HepG2 (cell line): Measurements from ENCODE around the gene GRAMD1A. TPM values are rescaled to one million over a fixed set of nuclear protein-coding genes. Genes with fewer than 3 reads are reported as not detected.
A peak's percentile ranks its signal among the peaks of the same experiment; 100 is the strongest.

Experiments
- DNMT3B ChIP-seq: conservative IDR thresholded peaks from 2 replicates; pipeline ENCODE4 v1.6.1; 2016; ENCODE audit warnings: missing biosample characterization, control low read depth
- HNF4A ChIP-seq: sonication (generic); formaldehyde crosslinking; IDR thresholded peaks from 2 replicates; pipeline ENCODE4 v1.4.0; 2020; ENCODE audit warnings: missing genetic modification reagents
- ISL2 ChIP-seq: sonication (generic); formaldehyde crosslinking; IDR thresholded peaks from 2 replicates; pipeline ENCODE4 v1.5.0; 2020; ENCODE audit warnings: missing genetic modification reagents
- MAZ ChIP-seq, 2 experiments: sonication (generic) in 1 of 2; formaldehyde crosslinking in 1 of 2; IDR thresholded peaks; 2 replicates each; pipeline versions ENCODE4 v1.5.0 to v1.6.1; 2012 to 2020; ENCODE audit warnings: low read depth in 2 of 2, mild to moderate bottlenecking in 2 of 2, borderline replicate concordance in 1 of 2, improper control_type of control experiment in 1 of 2, low read length in 1 of 2, missing genetic modification reagents in 1 of 2, moderate library complexity in 1 of 2
- NFKBIZ ChIP-seq: IDR thresholded peaks from 2 replicates; pipeline ENCODE4 v1.6.1; 2018; ENCODE audit warnings: missing genetic modification reagents, missing compliant biosample characterization
- PITX1 ChIP-seq: sonication (generic); formaldehyde crosslinking; IDR thresholded peaks from 2 replicates; pipeline ENCODE4 v1.5.1; 2020; ENCODE audit warnings: mild to moderate bottlenecking, missing genetic modification reagents
- SRY ChIP-seq: sonication (generic); formaldehyde crosslinking; IDR thresholded peaks from 2 replicates; pipeline ENCODE4 v1.8.0; 2022; ENCODE audit warnings: mild to moderate bottlenecking, missing genetic modification reagents
- ZNF20 ChIP-seq: sonication (generic); formaldehyde crosslinking; IDR thresholded peaks from 2 replicates; pipeline ENCODE4 v1.4.0; 2020; ENCODE audit warnings: mild to moderate bottlenecking, moderate library complexity, missing genetic modification reagents
- ZNF317 ChIP-seq: sonication (generic); formaldehyde crosslinking; IDR thresholded peaks from 2 replicates; pipeline ENCODE4 v1.5.0; 2020; ENCODE audit warnings: mild to moderate bottlenecking, missing genetic modification reagents
- ZNF607 ChIP-seq: sonication (generic); formaldehyde crosslinking; IDR thresholded peaks from 2 replicates; pipeline ENCODE4 v1.5.1; 2020; ENCODE audit warnings: missing genetic modification reagents, mild to moderate bottlenecking, borderline replicate concordance
- ZNF616 ChIP-seq: sonication (generic); formaldehyde crosslinking; IDR thresholded peaks from 2 replicates; pipeline ENCODE4 v1.5.0; 2020; ENCODE audit warnings: low read depth, mild to moderate bottlenecking, missing genetic modification reagents
- ZNF83 ChIP-seq: sonication (generic); formaldehyde crosslinking; IDR thresholded peaks from 2 replicates; pipeline ENCODE4 v1.4.0; 2020; ENCODE audit warnings: missing genetic modification reagents, mild to moderate bottlenecking, borderline replicate concordance
- polyA plus RNA-seq, 8 experiments: library from polyadenylated mRNA; depleted of rRNA in 3 of 8; stranded (reverse) in 7 of 8; unstranded in 1 of 8; fragments of >200 nt; fragmentation: Illumina TruSeq in 4 of 8; extraction: Trizol in 4 of 8; gene quantifications; 2 replicates each; pipeline versions ENCODE4 v1.2.1 to v1.2.3, GENCODE V29; 2011 to 2016; ENCODE audit warnings: low read depth in 4 of 8, missing spikeins in 1 of 8, mixed read lengths in 1 of 8; ENCODE audit not compliant: insufficient read depth in 1 of 8
- total RNA-seq, 5 experiments: library from RNA; depleted of rRNA; stranded (reverse); fragments of >200 nt; fragmentation: Illumina TruSeq; extraction: Trizol; gene quantifications; 2 replicates each; pipeline ENCODE4 v1.2.3, GENCODE V29; 2016; ENCODE audit warnings: low read depth in 1 of 5
- TF ChIP-seq, protein P1 (sequence below): fragments of 450-650 bp; IDR thresholded peaks from 2 replicates; pipeline ENCODE4 v1.6.1; 2017; ENCODE audit warnings: mild to moderate bottlenecking
- TF ChIP-seq, protein P2 (sequence below): IDR thresholded peaks from 2 replicates; pipeline ENCODE4 v1.6.1; 2016
- TF ChIP-seq, protein P3 (sequence below): sonication (generic); formaldehyde crosslinking; IDR thresholded peaks from 2 replicates; pipeline ENCODE4 v1.4.0; 2020; ENCODE audit warnings: mild to moderate bottlenecking, missing genetic modification reagents
- TF ChIP-seq, protein P4 (sequence below): sonication (generic); formaldehyde crosslinking; IDR thresholded peaks from 2 replicates; pipeline ENCODE4 v1.4.0; 2020; ENCODE audit warnings: missing genetic modification reagents, borderline replicate concordance
- TF ChIP-seq, protein P5 (sequence below): sonication (generic); formaldehyde crosslinking; IDR thresholded peaks from 2 replicates; pipeline ENCODE4 v1.4.0; 2020; ENCODE audit warnings: missing genetic modification reagents

GRAMD1A gene
- total and polyA plus RNA-seq, 2 of the 13 experiments (the other 11 are each of a cell fraction or from before 2014, with no cell fraction given), result 14.7 to 181 TPM

DNA sequence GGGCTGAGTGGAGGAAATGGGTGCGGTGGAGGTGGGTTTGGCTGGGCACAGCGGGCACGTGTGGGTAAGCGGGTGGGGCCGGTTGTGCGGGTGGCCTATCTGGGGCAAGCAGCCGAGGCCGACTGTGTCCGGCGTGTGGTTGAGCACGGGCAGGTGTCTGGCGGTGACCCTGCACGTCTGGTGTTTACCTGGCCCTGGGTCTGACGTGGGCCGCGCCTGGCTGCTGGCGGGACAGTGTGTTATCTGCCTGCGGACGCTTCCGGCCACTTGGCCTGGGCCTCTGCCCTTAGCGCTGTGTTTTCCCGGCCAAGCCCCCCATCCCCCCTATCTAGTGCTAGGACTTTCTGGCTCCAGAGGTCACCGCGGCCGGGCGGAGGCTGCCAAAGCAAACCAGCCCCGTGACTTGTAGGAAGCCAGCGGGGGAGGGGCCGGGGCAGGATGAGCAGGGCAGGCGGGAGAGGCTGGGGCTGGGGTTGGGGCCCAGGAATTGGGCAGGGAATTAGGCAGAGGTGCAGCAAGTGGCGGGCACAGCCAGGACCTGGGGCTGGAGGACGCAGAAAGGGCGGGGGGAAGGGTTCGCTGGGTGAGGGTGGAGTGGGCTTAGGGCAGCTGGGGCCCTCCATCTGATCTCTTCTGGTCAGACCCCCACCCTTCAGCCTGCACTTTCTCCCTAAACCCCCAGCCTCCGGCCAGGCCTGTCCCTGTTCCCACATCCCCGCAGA lies 40.9 kb downstream of the GRAMD1A start (continued):
- 0 out of 2 replicates have a peak, but pooled peaks have one; percentile 49 for TF ChIP-seq SRY (CRISPR knock-in tag)
- TF ChIP-seq ISL2 (CRISPR knock-in tag), result peak; percentile 88
- TF ChIP-seq ZNF616 (CRISPR knock-in tag), result 0 out of 2 replicates have a peak, but pooled peaks have one; percentile 50
- peak; percentile 51; the same call in 1 of the 2 replicates for TF ChIP-seq DNMT3B (CRISPR knock-in tag)
- TF ChIP-seq PITX1 (CRISPR knock-in tag), result peak; percentile 89
- TF ChIP-seq, protein P1, sequence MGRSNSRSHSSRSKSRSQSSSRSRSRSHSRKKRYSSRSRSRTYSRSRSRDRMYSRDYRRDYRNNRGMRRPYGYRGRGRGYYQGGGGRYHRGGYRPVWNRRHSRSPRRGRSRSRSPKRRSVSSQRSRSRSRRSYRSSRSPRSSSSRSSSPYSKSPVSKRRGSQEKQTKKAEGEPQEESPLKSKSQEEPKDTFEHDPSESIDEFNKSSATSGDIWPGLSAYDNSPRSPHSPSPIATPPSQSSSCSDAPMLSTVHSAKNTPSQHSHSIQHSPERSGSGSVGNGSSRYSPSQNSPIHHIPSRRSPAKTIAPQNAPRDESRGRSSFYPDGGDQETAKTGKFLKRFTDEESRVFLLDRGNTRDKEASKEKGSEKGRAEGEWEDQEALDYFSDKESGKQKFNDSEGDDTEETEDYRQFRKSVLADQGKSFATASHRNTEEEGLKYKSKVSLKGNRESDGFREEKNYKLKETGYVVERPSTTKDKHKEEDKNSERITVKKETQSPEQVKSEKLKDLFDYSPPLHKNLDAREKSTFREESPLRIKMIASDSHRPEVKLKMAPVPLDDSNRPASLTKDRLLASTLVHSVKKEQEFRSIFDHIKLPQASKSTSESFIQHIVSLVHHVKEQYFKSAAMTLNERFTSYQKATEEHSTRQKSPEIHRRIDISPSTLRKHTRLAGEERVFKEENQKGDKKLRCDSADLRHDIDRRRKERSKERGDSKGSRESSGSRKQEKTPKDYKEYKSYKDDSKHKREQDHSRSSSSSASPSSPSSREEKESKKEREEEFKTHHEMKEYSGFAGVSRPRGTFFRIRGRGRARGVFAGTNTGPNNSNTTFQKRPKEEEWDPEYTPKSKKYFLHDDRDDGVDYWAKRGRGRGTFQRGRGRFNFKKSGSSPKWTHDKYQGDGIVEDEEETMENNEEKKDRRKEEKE, result no peak
- TF ChIP-seq ZNF83 (CRISPR knock-in tag), result no peak
- TF ChIP-seq ZNF317 (CRISPR knock-in tag), result no peak; the same call in none of the 2 replicates
- peak; percentile 87 for TF ChIP-seq HNF4A (CRISPR knock-in tag)
- TF ChIP-seq NFKBIZ, result peak; percentile 55; the same call in 1 of the 2 replicates
- peak; percentile 52 for TF ChIP-seq MAZ (IDR thresholded peaks at IDR 0.05; ENCODE audit: borderline replicate concordance, low read depth, low read length)
- peak; percentile 96 for TF ChIP-seq MAZ (CRISPR knock-in tag; IDR thresholded peaks at IDR 0.05; ENCODE audit: low read depth)
- TF ChIP-seq, protein P2, sequence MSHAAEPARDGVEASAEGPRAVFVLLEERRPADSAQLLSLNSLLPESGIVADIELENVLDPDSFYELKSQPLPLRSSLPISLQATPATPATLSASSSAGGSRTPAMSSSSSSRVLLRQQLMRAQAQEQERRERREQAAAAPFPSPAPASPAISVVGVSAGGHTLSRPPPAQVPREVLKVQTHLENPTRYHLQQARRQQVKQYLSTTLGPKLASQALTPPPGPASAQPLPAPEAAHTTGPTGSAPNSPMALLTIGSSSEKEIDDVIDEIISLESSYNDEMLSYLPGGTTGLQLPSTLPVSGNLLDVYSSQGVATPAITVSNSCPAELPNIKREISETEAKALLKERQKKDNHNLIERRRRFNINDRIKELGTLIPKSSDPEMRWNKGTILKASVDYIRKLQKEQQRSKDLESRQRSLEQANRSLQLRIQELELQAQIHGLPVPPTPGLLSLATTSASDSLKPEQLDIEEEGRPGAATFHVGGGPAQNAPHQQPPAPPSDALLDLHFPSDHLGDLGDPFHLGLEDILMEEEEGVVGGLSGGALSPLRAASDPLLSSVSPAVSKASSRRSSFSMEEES, result peak; percentile 98
- peak; percentile 83; the same call in 1 of the 2 replicates for TF ChIP-seq ZNF20 (CRISPR knock-in tag)
- TF ChIP-seq, protein P3, sequence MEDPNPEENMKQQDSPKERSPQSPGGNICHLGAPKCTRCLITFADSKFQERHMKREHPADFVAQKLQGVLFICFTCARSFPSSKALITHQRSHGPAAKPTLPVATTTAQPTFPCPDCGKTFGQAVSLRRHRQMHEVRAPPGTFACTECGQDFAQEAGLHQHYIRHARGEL (CRISPR knock-in tag), result peak; percentile 47; the same call in 1 of the 2 replicates
- peak; percentile 63; the same call in 1 of the 2 replicates for TF ChIP-seq ZNF607 (CRISPR knock-in tag)
- TF ChIP-seq, protein P4, sequence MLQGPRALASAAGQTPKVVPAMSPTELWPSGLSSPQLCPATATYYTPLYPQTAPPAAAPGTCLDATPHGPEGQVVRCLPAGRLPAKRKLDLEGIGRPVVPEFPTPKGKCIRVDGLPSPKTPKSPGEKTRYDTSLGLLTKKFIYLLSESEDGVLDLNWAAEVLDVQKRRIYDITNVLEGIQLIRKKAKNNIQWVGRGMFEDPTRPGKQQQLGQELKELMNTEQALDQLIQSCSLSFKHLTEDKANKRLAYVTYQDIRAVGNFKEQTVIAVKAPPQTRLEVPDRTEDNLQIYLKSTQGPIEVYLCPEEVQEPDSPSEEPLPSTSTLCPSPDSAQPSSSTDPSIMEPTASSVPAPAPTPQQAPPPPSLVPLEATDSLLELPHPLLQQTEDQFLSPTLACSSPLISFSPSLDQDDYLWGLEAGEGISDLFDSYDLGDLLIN (CRISPR knock-in tag), result peak; percentile 91; the same call in 1 of the 2 replicates
- TF ChIP-seq, protein P5, sequence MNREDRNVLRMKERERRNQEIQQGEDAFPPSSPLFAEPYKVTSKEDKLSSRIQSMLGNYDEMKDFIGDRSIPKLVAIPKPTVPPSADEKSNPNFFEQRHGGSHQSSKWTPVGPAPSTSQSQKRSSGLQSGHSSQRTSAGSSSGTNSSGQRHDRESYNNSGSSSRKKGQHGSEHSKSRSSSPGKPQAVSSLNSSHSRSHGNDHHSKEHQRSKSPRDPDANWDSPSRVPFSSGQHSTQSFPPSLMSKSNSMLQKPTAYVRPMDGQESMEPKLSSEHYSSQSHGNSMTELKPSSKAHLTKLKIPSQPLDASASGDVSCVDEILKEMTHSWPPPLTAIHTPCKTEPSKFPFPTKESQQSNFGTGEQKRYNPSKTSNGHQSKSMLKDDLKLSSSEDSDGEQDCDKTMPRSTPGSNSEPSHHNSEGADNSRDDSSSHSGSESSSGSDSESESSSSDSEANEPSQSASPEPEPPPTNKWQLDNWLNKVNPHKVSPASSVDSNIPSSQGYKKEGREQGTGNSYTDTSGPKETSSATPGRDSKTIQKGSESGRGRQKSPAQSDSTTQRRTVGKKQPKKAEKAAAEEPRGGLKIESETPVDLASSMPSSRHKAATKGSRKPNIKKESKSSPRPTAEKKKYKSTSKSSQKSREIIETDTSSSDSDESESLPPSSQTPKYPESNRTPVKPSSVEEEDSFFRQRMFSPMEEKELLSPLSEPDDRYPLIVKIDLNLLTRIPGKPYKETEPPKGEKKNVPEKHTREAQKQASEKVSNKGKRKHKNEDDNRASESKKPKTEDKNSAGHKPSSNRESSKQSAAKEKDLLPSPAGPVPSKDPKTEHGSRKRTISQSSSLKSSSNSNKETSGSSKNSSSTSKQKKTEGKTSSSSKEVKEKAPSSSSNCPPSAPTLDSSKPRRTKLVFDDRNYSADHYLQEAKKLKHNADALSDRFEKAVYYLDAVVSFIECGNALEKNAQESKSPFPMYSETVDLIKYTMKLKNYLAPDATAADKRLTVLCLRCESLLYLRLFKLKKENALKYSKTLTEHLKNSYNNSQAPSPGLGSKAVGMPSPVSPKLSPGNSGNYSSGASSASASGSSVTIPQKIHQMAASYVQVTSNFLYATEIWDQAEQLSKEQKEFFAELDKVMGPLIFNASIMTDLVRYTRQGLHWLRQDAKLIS, result no peak
